Fibroblast of upper back skin (primary cell): ENCODE results near the gene PITRM1.

Experiments used
- DNase-seq: peaks from one replicate; pipeline ENCODE4 v3.0.0-alpha.2; 2013

The PITRM1 gene

DNA sequence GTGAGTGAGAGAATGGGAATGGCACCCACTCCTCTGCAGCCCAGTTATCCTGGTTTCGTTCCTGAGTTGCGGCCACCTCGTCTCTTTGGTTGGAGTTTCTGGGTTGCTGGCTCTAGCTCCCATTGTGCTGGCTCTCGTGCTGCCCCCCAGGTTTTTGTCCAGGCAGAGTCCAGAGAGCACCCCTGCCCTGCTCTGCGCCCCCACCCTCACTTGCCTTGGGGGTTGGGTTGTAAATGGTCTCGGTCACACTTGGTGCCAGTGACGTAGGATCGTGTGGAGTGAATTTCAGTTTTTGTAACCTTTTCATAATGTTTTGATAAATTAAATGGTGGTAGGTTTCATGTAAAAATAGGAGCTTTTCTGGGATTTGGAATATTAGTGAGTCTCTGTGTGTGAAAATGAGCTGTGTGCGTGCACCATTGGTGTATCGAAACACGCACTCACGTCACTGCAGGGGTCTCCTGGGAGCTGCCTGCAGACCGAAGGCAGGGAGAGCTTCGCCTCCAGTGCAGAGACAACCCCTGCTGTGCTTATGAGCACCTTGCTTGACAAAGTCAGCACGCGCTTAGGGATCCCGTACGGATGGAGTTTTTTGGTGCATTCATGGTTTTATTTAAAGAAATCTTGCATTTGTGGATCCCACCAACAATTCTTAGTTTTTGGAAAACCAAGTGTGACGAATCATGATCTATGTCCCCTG is 72.3 kb downstream of the PITRM1 start:
- DNase-seq, result no peak

DNA sequence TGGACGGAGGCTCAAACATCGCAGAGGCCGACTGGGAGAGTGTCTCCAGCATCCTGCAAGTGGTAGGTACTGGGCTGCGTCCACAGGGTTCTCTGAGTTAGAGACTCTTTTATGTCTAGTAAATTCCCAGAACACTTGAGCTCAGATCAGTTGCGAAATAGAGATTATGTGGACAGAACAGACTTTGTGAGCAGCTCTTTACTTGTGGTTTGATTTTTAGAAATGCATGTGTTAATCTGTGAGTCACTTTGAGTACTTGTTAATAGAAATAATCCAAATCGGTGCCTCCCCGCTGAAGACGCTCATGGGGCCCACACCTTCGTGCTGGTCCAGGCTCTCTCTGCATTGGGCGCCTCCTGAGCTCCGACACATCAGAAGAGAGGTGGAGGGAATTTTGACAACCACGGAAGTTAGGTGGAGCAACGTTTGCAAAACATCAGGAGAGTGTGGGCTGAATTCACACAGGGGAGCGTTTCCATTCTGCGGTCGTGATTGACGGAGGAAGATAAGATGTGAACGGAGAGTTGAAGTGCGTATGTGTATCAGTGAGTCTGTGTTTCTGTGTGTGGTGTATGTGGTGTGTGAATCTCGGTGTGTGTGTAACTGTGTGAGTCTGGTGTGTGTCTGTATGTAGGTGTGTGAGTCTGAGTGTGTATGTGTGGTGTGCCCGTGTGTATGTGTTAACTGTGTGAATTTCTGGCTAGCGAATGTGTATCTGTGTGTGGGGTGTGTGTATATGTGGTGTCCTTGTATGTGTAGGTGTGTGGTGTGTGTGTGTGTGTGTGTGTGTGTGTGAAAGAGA is 73.1 kb downstream of the PITRM1 start:
- DNase-seq, result peak; percentile 77

GRCh38 chr10:3098689-3099088 is 73.9 kb downstream of the PITRM1 start:
- DNase-seq, result no peak

GRCh38 chr10:3097160-3097559 is 75.4 kb downstream of the PITRM1 start:
- no peak for DNase-seq

- DNase-seq, result no peak
Observed at GRCh38 chr10:3096149-3096548, 76.4 kb downstream of the PITRM1 start.

- DNase-seq, result peak; percentile 100
Observed at GRCh38 chr10:3095373-3096139, 77.0 kb downstream of the PITRM1 start.

DNA sequence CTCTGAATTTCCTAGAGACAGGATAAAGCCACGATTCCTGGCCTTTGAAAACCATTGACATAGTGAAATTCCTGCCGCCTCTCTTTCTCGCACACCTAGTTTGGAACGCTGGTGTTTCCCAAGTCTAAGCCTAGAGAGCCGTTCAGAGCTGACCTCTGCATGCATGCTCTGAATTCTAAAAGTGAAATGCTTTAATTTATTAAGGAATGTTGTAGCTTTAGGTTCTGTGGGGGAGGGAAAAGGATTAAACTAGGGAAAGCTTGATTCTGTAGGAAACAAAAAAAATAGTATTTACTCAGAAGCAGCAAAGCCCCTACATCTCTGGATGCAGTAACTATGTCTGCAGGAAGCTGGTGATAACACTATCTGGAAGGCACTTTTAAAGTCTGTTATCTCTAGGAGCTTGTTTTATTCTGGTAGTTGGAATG is 78.0 kb downstream of the PITRM1 start:
- DNase-seq, result peak; percentile 42

DNA sequence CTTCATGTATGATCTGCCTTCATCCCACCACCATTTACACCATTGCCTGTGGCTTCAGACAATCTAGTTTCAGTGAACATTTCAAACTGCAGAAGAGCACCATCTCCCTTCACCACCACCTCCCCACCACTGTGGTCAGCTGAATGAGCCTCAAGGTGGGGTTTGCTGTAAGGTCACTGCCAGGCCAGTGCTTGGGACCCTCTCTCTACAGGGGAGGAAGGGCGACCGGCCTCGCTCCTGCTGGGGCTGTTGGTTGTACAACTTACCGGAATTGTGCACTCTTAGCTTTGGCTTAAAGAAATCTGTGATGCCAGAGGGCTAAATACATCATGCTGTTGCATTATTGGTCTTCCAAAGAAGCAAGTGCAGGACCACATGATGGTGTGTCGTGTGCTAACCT is 78.6 kb downstream of the PITRM1 start:
- DNase-seq, result no peak

GRCh38 chr10:3091921-3092320 is 80.7 kb downstream of the PITRM1 start:
- DNase-seq, result no peak

- peak; percentile 86 for DNase-seq
Observed at GRCh38 chr10:3090914-3091787, 81.4 kb downstream of the PITRM1 start.

- DNase-seq, result no peak
Observed at GRCh38 chr10:3090388-3090787, 82.2 kb downstream of the PITRM1 start.
